DMS 273 (cell line): ENCODE results near the gene SLC1A3.
A peak's percentile ranks its signal among the peaks of the same experiment; 100 is the strongest.

Experiments used
- DNase-seq: peaks from one replicate; lab custom pipeline; 2025; ENCODE audit not compliant: unreplicated experiment; lab: John Stamatoyannopoulos, UW

Gene SLC1A3

GRCh38 chr5:36712706-36713105, 106.3 kb downstream of the SLC1A3 start:
- DNase-seq = no peak

GRCh38 chr5:36713541-36713940, 107.1 kb downstream of the SLC1A3 start:
- no peak for DNase-seq

- no peak for DNase-seq
These were observed 110.8 kb downstream of the SLC1A3 start for GRCh38 chr5:36717131-36717695.

GRCh38 chr5:36719282-36719681, 112.9 kb downstream of the SLC1A3 start:
- DNase-seq = no peak

- DNase-seq = peak; percentile 22
These were observed 114.3 kb downstream of the SLC1A3 start for GRCh38 chr5:36720688-36721087.

GRCh38 chr5:36721664-36722235, 115.3 kb downstream of the SLC1A3 start:
- DNase-seq = no peak

GRCh38 chr5:36722900-36723299, 116.5 kb downstream of the SLC1A3 start:
- DNase-seq = peak; percentile 52

- DNase-seq = no peak
These were observed 117.5 kb downstream of the SLC1A3 start for GRCh38 chr5:36723912-36724311.

- DNase-seq = peak; percentile 32
These were observed 118.3 kb downstream of the SLC1A3 start for GRCh38 chr5:36724467-36725332.

- DNase-seq = no peak
These were observed 119.9 kb downstream of the SLC1A3 start for GRCh38 chr5:36726317-36726716.

GRCh38 chr5:36726767-36727166, 120.4 kb downstream of the SLC1A3 start:
- DNase-seq = no peak

- DNase-seq = peak; percentile 87
These were observed 122.5 kb downstream of the SLC1A3 start for GRCh38 chr5:36728697-36729543.

- DNase-seq = no peak
These were observed 124.3 kb downstream of the SLC1A3 start for GRCh38 chr5:36730537-36731216.

- DNase-seq = no peak
These were observed 126.8 kb downstream of the SLC1A3 start for GRCh38 chr5:36733183-36733582.

- DNase-seq = peak; percentile 78
These were observed 128.0 kb downstream of the SLC1A3 start for GRCh38 chr5:36734422-36734821.

- no peak for DNase-seq
These were observed 129.5 kb downstream of the SLC1A3 start for GRCh38 chr5:36735891-36736290.
